Fibroblast of lung (primary cell): ENCODE measurements around the gene UCN3. TPM values are rescaled to one million over a fixed set of nuclear protein-coding genes. Genes with fewer than 3 reads are reported as not detected.
A peak's percentile ranks its signal among the peaks of the same experiment; 100 is the strongest.

Source experiments
- DNase-seq, 2 donors: peaks; one replicate each; pipeline versions ENCODE4 v3.0.0 to v3.0.0-alpha.2; 2010; ENCODE audit warnings: low read depth in 2 of 2
- H2AFZ ChIP-seq: 2 replicates; pipeline ENCODE4 v1.5.1; 2012; ENCODE audit warnings: low read length, control low read depth, inconsistent platforms
- H3K27ac ChIP-seq: 2 replicates; pipeline ENCODE4 v1.5.1; 2011; ENCODE audit warnings: low read length, control low read depth; ENCODE audit not compliant: insufficient read depth
- H3K27me3 ChIP-seq: 2 replicates; pipeline ENCODE4 v1.5.1; 2011; ENCODE audit warnings: mild to moderate bottlenecking, low read length; ENCODE audit not compliant: control insufficient read depth, insufficient read depth
- H3K36me3 ChIP-seq: 2 replicates; pipeline ENCODE4 v1.5.1; 2011; ENCODE audit warnings: low read length; ENCODE audit not compliant: control insufficient read depth, insufficient read depth
- H3K4me1 ChIP-seq: 2 replicates; pipeline ENCODE4 v1.5.1; 2011; ENCODE audit warnings: low read length; ENCODE audit not compliant: control insufficient read depth, insufficient read depth; ENCODE audit errors: extremely low read depth
- H3K4me2 ChIP-seq: 2 replicates; pipeline ENCODE4 v1.5.1; 2011; ENCODE audit warnings: low read length, control low read depth; ENCODE audit not compliant: insufficient read depth; ENCODE audit errors: extremely low read depth
- H3K4me3 ChIP-seq, 4 experiments: fragments of 200-600 bp in 1 of 4; sonication (generic) in 1 of 4; replicated peaks in 1 of 4; 2 replicates each; pipeline ENCODE4 v1.5.1; 2011 to 2016; ENCODE audit warnings: low read length in 4 of 4, low read depth in 3 of 4, mild to moderate bottlenecking in 3 of 4, control low read depth in 2 of 4, inconsistent platforms in 1 of 4, mixed read lengths in 1 of 4; ENCODE audit not compliant: insufficient read depth in 1 of 4; ENCODE audit errors: control extremely low read depth in 1 of 4
- H3K79me2 ChIP-seq: 2 replicates; pipeline ENCODE4 v1.5.1; 2012; ENCODE audit warnings: mild to moderate bottlenecking, low read length, inconsistent platforms; ENCODE audit not compliant: control insufficient read depth, insufficient read depth
- H3K9ac ChIP-seq: 2 replicates; pipeline ENCODE4 v1.5.1; 2011; ENCODE audit warnings: mild to moderate bottlenecking, low read length, control low read depth; ENCODE audit not compliant: insufficient read depth
- H3K9me3 ChIP-seq: 2 replicates; pipeline ENCODE4 v1.5.1; 2012; ENCODE audit warnings: low read depth, low read length; ENCODE audit not compliant: control insufficient read depth, insufficient read depth
- H4K20me1 ChIP-seq: 2 replicates; pipeline ENCODE4 v1.5.1; 2011; ENCODE audit warnings: low read length; ENCODE audit not compliant: control insufficient read depth, insufficient read depth; ENCODE audit errors: extremely low read depth
- CTCF ChIP-seq, 2 donors: IDR thresholded peaks in 1 of 2; conservative IDR thresholded peaks in 1 of 2; 1 replicate in 1 of 2; 2 replicates in 1 of 2; pipeline ENCODE4 v1.5.1; 2011 to 2012; ENCODE audit warnings: low read length in 2 of 2, control low read depth in 1 of 2, inconsistent platforms in 1 of 2, low read depth in 1 of 2, mild to moderate bottlenecking in 1 of 2
- EZH2 ChIP-seq: IDR thresholded peaks from 2 replicates; pipeline ENCODE4 v1.5.1; 2012; ENCODE audit warnings: low read length, control low read depth, mild to moderate bottlenecking; ENCODE audit errors: missing control alignments
- polyA plus RNA-seq, 2 donors: library from polyadenylated mRNA; depleted of rRNA in 1 of 2; stranded (reverse) in 1 of 2; unstranded in 1 of 2; fragments of >200 nt; gene quantifications; 2 replicates each; pipeline ENCODE4 v1.2.1, GENCODE V29; 2011 to 2012; ENCODE audit warnings: missing spikeins in 1 of 2
- total RNA-seq: library from RNA; depleted of rRNA; stranded (reverse); fragments of >200 nt; gene quantifications from 2 replicates; pipeline ENCODE4 v1.2.1, GENCODE V29; 2014

Gene UCN3
- total and polyA plus RNA-seq, 2 donors (not counting 1 experiment from before 2014, with no cell fraction given): not detected

DNA sequence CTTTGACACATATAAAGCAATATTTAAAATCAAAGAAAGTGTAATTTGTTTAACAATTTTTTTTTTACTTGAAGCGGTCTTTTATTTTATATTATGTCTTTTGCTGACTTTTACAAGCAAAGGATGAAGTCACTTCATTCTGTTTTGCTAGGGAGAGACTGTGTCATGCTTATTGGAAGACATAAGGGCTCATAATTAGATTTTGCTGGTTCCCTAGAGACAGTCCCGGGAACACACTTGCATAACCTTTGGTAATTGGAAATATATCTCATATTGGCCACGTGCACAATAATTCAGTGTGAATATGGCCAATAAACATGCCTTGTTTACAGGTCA lies 47.1 kb downstream of the UCN3 start:
- Histone ChIP-seq H3K9me3 (no peaks in the 10 kb centered on the region), H3K79me2 (peaks cover 40% of the 10 kb centered on the region), H4K20me1 (no peaks in the 10 kb centered on the region), H3K27me3 (peaks cover 8% of the 10 kb centered on the region), H3K4me1 (no peaks in the 10 kb centered on the region), H3K9ac (no peak overlapping the region), H3K4me2 (peak overlapping the region; percentile 88), H2AFZ (peak overlapping the region; percentile 88), H3K36me3 (no peaks in the 10 kb centered on the region), H3K4me3 (peak overlapping the region; percentile 47 to 74 (median 72)), H3K27ac (no peak overlapping the region)
- DNase-seq: no peak
- TF ChIP-seq EZH2 (no peak), CTCF (conservative IDR thresholded peaks at IDR 0.05 in 1 of 2, IDR thresholded peaks at IDR 0.05 in 1 of 2; ENCODE audit: low read depth in 1 of 2, low read length in 2 of 2) (no peak)

DNA sequence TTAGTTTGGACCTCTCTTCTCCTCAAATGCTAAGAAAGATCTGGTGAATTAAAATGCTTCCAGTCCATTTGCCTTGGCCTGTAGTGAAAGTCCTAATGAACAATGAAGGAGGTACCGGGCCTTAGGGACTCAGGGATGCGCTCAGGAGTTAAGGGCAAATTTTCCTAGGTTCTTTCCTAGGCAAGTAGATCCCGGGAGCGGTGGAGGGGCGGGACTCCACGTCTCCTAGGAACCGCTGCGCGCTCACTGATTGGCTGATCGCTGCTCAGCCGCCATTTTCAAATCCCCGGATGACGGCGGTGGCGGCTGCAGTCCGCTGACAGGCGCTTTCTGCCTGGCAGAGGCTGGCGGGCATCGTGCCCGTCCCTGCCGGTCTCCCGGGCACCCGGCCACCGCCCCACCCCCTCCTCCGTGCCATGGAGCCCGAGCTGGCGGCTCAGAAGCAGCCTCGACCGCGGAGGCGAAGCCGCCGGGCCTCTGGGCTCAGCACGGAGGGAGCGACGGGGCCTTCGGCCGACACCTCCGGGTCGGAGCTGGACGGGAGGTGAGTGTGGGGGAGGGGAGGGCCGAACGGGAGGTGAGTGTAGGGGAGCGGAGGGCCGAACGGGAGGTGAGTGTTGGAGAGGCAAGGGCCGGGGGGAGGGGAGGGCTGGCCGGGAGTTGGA lies 47.6 kb downstream of the UCN3 start, which contains the start of gene NET1:
Gene NET1, plus strand, starts transcription at position 281 of the 665 bp plus-strand sequence. Its CDS starts 136 bp downstream, at position 417.
- Histone ChIP-seq H3K4me2 (peak within 1 kb of the TSS; percentile 88), H3K36me3 (no peaks in the 10 kb centered on the region), H4K20me1 (no peaks in the 10 kb centered on the region), H3K27ac (peak within 1 kb of the TSS; percentile 63), H3K4me3 (peak within 1 kb of the TSS; percentile 71 to 74 (median 72)), H3K9ac (peak within 1 kb of the TSS; percentile 88), H3K4me1 (no peaks in the 10 kb centered on the region), H2AFZ (peak within 1 kb of the TSS; percentile 88), H3K79me2 (peaks cover 45% of the 10 kb centered on the region), H3K27me3 (peaks cover 8% of the 10 kb centered on the region), H3K9me3 (no peaks in the 10 kb centered on the region)
- DNase-seq: peak; percentile 81 to 86
- TF ChIP-seq CTCF (conservative IDR thresholded peaks at IDR 0.05 in 1 of 2, IDR thresholded peaks at IDR 0.05 in 1 of 2; ENCODE audit: low read depth in 1 of 2, low read length in 2 of 2) (no peak), EZH2 (no peak)

DNA sequence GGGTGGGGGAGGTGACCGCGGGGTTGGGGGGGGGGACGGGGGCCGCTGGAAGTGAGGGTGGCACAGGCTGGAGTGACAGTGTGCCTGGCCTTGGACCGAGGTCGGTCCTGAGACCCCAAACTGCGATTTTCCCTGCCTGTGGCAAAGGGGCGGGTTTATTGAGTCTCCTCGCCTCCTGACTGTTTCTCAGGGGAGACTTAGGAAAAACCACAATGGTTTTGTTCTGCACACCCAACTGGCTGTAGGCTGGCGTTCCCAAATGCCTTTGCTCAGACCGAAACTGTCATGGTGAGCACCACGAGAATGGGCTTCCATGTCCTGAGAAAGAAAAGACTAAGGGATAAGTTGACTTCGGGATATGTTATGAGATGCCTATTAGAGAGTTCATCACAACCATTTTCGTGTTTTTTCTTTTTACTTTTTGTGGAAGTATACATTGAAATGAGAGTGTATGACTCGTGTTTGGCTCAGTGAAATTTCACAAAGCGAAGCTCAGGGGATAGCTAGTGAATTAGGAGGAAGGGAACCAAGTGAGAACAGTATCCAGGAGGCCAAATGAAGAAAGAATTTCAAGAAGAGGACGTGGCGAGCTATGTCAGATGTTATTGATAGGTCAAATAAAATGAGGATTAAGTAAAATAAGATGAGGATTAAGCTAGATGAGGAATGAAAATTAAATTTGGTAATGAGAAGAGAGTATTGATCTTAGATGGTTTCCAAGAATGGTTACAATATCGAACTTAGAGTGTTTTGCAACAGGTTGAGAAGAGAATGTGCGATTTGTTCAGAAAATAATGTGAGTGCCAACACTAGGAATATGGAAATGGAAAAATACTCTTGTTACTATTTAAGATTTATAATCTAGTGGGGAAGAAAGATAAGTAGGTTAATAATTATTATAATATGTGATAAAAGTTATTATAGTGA lies 48.5 kb downstream of the UCN3 start:
- Histone ChIP-seq H3K27ac (peak overlapping the region; percentile 30), H3K79me2 (peaks cover 52% of the 10 kb centered on the region)

More for the DNA sequence above, 48.5 kb downstream of the UCN3 start:
- peak overlapping the region; percentile 43 to 74 (median 62) for H3K4me3 ChIP-seq
- no peak for TF ChIP-seq CTCF (conservative IDR thresholded peaks at IDR 0.05 in 1 of 2, IDR thresholded peaks at IDR 0.05 in 1 of 2; ENCODE audit: low read depth in 1 of 2, low read length in 2 of 2)
- TF ChIP-seq EZH2: no peak
- no peaks in the 10 kb centered on the region for H3K9me3 ChIP-seq
- no peaks in the 10 kb centered on the region for H3K4me1 ChIP-seq
- peak overlapping the region; percentile 8 for H3K9ac ChIP-seq
- H3K27me3 ChIP-seq: peaks cover 8% of the 10 kb centered on the region
- H4K20me1 ChIP-seq: no peaks in the 10 kb centered on the region
- H2AFZ ChIP-seq: peak overlapping the region; percentile 50
- H3K36me3 ChIP-seq: no peaks in the 10 kb centered on the region
- peak overlapping the region; percentile 61 for H3K4me2 ChIP-seq
- peak; percentile 51 to 67 for DNase-seq
